Stimulated activated CD8-positive, alpha-beta memory T cell treated with anti-CD3 and anti-CD28 coated beads, Interleukin-15, amount 100 ng/mL, for 4 hours (primary cell): Measurements from ENCODE around the gene SERPINA6.
"Not testable (repeated sequence)": the region's sequence is repeated elsewhere in the genome, so short reads cannot be mapped to it uniquely, and the experiment has no call there.

ENCODE experiments used
- DNase-seq, 2 donors: peaks; one replicate each; pipeline ENCODE4 v3.0.0-alpha.2; 2020; ENCODE audit warnings: low read depth in 2 of 2

The SERPINA6 gene

GRCh38 chr14:94321421-94322271 is 1.5 kb downstream of the SERPINA6 start:
- no peak for DNase-seq

DNA sequence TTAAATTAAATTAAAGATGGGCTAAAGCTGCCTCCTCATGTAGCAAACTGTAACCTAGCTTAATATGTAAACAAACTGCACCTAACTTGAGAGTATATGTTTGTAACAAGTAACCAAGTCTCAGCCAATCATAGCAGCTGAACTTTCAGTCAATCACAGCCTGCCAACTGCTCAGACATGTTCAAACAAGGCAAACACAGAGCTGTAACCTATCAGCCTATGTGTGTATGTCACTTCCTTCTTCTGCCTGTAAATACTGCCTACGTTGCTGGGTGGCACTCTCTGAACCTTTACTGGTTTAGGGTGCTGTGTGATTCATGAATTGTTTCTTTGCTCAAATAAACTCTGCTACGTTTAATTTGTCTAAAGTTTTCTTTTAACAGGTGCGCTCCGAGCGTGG is 2.9 kb downstream of the SERPINA6 start:
- no peak for DNase-seq

DNA sequence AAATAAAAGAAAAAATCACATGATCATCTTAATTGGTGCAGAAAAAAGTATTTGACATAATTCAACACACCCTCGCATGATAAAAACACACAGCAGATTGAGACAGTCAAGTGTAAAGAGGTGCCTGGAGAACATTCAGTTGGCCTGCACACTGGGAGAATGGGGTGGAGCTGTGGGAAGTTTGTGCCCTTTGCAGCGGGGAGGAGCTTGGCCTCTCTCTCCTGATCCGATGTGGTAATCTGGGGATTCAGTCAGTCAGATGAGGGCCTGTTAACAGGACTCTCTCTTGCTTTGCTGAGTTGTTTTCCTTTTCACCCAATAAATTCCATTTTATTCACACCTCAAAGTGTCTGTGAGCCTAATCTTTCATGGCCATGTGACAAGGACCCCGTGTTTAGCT is 5.9 kb downstream of the SERPINA6 start:
- no peak for DNase-seq

GRCh38 chr14:94316692-94317091 is 6.4 kb downstream of the SERPINA6 start:
- DNase-seq: no peak

- no peak for DNase-seq
Measured at GRCh38 chr14:94314890-94315289, 8.2 kb downstream of the SERPINA6 start.

GRCh38 chr14:94313991-94314655 is 9.0 kb downstream of the SERPINA6 start:
- DNase-seq: no peak

DNA sequence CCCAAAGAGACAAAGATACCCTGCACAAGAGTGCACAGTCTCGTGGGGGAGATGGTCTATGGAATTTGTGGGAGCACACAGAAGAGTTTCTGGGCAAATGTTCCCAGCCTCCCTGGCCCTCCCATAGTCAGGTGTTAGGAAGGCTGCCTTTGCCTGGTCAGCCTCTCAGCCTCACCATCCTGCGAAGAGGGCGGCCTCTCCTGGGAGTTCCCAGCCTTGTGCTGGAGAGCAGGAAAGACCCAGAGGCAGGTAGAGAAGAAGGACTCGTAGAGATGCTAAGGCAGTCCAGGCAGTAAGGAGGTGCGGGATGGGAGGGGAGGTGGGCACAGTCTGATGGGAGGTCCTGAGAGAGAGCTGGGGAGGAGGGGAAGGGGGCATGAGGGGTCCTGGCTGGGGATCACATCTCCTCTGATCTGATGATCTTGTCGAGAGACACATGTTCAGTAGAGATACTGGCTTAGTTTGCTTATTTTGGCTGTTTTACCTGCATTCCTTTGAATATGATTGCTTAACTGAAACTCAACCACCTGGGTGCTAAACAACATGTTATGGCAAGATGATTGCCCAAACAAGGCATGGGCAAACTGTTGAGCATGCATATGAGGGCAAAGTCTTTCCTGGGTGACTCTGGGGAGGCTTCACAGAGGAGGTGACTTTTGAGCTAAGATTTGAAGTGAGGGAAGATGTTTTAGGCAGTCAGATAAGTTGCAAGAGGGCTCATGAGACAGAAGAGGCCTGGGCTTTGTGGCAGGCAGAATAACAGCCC is 10.5 kb downstream of the SERPINA6 start:
- DNase-seq: no peak

DNA sequence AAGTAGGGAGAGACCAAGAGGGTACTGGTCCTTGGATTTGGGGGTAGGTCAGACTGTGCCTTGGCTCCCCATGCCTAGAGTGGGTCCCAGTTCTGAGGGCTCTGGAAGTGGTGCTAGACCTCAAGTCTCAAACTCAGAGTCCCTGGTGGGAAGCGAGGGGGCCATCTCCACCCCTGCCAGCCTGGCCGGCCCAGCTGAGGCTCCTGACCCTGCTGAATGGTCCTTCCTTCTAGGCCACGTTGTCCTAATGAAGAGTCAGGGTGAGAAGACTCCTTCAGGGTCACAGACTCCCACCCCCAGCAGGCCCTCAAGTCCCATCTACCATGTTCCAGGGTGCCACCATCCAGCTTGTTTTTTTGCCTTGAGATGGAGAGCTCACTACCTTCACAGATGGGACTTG is 12.9 kb downstream of the SERPINA6 start:
- DNase-seq: no peak

DNA sequence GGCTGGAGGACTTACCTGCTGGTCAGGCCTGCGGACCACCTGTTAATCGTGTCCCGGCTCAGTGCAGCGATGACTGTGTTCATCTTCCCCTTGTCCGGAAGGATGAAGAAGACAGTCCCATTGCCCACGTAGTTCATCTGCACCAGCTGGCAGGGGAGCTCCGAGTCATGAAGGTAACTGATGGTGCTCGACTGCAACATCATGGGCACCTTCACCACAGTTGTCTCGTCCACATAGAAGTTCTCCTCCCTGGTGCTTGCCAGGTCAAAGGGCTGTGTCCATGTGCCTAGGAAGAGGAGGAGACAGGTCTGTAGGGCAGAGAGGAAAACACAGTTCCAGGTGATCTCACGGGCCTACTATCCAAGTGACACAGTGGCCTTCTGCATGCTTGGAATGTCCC is 13.4 kb downstream of the SERPINA6 start:
- no peak for DNase-seq

DNA sequence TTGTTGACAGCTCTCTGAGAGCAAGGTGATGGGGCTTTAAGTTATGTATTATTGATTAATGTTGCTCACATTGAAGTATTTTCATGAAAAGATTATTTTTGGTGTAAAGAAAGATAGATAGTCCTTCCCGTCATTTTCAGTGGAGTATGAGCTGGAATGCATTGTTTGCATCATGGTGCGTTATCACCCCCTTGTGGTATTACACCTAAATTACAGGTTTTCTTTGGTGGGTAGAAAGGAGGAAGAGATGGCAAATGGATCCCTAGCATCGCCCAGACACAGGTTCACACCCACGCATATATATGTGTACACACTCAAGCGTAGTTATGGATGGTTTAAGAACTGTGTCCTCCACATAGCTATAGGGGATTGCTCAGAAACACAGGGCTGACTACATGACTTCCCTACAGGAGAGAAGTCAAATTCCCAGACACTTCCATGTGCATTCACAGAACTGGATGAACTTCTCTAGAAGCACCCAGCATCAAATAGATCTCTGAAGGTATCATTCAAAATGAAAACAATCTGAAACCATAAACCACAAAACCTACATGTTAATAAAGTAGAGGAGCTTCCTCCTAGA is 15.6 kb downstream of the SERPINA6 start:
- DNase-seq: no peak

DNA sequence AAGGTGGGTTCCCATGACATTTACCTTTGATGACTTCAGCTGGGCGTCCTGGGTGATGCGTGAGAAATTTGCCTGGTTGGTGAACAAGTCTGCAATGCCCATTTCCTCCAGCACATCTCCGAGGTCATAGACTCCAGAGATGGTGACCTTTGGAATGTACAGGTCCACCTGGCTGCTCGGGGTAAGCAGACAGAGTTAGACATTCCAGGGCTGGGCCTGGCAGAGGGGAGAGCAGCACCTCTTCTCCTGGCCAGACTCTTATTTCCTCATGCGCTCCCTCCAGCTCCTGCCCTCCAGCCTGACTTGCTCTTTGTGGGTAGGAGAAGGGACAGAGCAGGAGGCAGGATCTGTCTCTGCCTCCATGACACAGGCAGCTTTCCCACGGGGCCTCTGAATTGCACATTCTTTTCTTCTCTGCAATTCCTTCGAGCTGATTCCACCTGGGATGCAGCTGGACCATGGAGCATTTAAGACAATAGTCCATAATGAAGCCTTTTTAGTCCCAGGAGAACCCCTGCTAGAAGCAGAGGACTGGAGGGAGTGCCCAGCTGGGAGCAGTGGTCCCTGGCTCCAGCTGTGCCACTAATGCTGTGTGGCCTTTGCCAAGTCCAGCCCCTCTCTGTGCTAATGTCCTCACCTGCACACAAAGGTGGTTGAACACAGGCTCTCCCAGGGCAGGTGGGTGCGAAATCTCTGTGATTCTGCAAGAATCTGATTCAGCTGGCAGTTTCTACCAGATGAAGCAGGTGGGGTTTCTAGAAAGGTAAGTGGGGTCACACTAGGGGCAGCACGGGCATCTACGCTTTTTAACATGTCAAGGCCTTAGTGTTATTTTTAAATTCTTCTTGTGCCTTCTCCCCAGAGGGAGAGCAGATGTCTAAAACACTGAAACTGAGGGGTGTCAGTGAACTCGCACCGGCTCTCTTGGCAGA is 16.8 kb downstream of the SERPINA6 start:
- DNase-seq: no peak

GRCh38 chr14:94305620-94306019 is 17.5 kb downstream of the SERPINA6 start:
- DNase-seq: no peak

GRCh38 chr14:94304243-94304642 is 18.9 kb downstream of the SERPINA6 start:
- DNase-seq: no peak

DNA sequence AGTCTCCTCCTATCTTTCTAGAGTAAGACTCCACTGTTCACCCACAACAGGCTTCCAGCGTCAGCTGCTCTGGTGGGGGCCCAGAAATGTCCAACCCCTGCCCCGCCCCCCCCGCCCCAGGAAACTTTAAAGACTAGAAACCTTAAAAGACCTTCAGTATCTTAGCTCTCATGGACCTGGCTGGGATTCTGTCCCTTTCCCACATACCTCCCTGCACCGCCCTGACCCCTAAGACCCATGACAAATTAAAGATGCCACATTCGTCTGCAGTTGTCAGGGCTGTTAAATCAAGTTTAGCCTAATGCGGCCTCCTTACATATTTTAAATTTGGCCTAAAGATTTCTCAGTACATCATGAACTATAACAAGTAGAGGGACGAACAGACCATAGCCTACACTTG is 20.0 kb downstream of the SERPINA6 start:
- no peak for DNase-seq

- no peak for DNase-seq
Measured at GRCh38 chr14:94298130-94298529, 25.0 kb downstream of the SERPINA6 start.

DNA sequence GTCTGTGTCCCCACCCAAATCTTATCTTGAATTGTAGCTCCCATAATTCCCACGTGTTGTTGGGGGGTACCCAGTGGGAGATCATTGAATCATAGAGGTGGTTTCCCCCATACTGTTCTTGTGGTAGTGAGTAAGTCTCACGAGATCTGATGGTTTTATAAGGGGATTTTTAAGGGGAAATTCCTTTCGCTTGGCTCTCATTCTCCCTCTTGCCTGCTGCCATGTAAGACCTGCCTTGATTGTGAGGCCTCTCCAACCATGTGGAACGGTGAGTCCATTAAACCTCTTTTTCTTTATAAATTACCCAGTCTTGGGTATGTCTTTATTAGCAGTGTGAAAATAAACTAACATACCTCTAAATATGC is 27.0 kb downstream of the SERPINA6 start:
- DNase-seq: not testable (repeated sequence)

- DNase-seq: no peak
Measured at GRCh38 chr14:94295360-94296180, 27.6 kb downstream of the SERPINA6 start.

DNA sequence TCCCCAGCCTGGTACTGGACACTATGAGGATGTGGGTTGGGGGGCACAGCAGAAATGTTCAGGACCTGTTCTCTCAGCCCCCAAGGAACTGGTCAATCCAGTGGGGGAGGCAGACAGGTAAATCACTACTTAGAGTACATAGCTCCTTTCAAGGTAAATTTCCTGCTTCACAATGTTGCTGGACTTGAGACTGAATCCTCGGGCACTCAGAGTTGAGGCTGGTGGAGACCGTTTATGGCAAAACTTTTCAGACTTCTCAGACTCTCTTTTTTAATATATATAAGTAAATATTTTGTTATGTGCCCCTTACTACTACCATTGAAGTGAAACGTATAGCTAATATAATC is 29.6 kb downstream of the SERPINA6 start:
- no peak for DNase-seq

DNA sequence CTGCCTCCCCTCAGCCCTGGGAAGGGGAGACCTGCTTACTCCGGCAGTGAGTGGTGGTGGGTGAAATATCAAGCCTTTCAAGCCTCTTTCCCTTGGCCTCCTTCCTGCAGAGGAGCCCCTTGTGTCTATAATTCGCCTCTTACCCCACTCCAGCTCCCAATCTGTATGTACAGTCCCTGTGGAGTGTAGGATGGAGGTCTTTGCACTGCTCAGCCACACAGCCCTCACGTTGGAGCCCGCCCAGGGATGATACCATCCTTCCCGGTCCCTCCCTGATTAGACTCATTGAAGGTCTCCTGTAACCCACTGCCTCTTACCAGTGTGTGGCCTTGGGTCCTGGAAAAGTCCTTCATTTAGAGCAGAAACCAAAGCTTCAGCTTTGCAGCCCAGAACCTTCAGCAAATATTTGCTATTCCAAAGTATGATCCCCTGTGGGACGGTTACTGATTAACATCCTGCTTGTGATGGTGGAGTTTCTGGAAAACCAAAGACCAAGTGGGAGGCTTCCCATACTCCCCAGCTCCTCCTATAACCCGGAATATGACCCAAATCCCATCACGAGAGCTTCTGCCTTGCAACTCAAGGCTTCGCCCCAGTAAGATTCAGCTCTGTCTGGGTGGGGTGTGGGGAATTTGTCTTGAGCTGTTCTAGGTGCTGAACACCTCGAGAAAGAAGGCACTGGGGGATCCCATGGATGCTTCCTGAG is 30.1 kb downstream of the SERPINA6 start, which contains the start of gene SERPINA10:
SERPINA10 (minus strand) TSS at position 397 of the 706 bp plus-strand sequence. CDS start 2,675 bp downstream, outside the sequence.
- DNase-seq: no peak

DNA sequence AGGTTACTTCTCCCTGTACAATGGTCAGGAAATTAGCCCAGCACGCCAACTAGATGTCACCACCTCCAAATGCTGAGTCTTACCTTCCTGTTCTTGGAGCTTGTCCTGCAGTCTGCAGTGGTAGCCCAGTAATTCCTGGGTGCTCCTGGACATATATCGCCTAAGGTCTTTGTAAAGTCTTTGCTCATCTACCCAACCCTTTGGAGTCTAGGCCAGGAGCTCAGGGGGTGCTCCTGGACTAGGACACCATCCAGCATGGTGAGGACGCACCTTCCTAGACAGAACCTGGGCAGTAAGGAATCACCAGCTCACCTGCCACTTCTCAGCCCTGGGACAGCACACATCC is 30.6 kb downstream of the SERPINA6 start:
- no peak for DNase-seq
